Lower leg skin (tissue), 4 donors: Measurements from ENCODE around the gene KCTD10. TPM values are rescaled to one million over a fixed set of nuclear protein-coding genes. Genes with fewer than 3 reads are reported as not detected.

ENCODE experiments used
- DNase-seq, 2 donors: peaks; one replicate each; pipeline ENCODE4 v3.0.0-alpha.2; 2019; ENCODE audit warnings: low spot score in 2 of 2
- H3K4me3 ChIP-seq: fragments of 200-600 bp; sonication (generic); 2 replicates; pipeline ENCODE4 v1.5.1; 2017; ENCODE audit warnings: mild to moderate bottlenecking, low read depth; ENCODE audit not compliant: poor library complexity, severe bottlenecking
- POLR2A ChIP-seq, 2 donors: fragments of 450-650 bp; IDR thresholded peaks; one replicate each; pipeline ENCODE4 v1.6.1; 2016 to 2017; ENCODE audit warnings: antibody characterized with exemption in 2 of 2, mild to moderate bottlenecking in 1 of 2, moderate library complexity in 1 of 2
- WGBS, 2 donors: methylation state at CpG; one replicate each; pipeline ENCODE4 v1.1.5; 2018; 5-methylcytosine and 5-hydroxymethylcytosine counted together
- intact Hi-C: fragments of 100-400 bp; cut with DNase I; formaldehyde crosslinking; loops from one replicate; pipeline ENCODE4 v1.15.0; 2023; ENCODE audit warnings: low total_unique reads
- total RNA-seq, 4 donors: library from RNA; depleted of rRNA; stranded (reverse); fragments of >200 nt; gene quantifications; one replicate each; pipeline ENCODE4 v1.1.0, GENCODE V29; 2016
- TF ChIP-seq, protein P1 (sequence below), 3 donors: fragments of 450-650 bp; IDR thresholded peaks; one replicate each; pipeline ENCODE4 v1.5.1; 2016; ENCODE audit warnings: antibody characterized with exemption in 3 of 3, mild to moderate bottlenecking in 3 of 3, moderate library complexity in 2 of 3

KCTD10 gene
- total RNA-seq, 4 donors from 2014 or later = 22.3 to 60.1 (median 44.1) TPM

DNA sequence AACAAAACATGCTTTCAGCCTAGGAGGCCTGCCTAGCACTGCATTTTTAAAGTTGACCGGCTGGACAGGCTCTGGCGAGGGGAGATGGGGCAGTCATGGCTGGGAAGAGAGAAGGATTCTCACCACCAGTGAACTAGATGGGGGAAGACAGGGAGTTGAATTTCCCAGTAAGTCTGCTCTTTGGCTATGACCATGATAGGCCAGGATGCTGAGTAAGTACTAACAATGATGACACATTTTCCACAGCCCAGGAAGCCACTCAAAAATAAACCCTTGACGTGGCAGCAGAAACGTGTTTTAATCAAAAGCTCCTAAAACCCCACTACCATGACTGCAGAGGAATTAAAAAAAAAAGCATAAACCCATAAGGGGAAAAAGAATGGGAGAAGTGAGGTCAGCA lies 19.0 kb downstream of the KCTD10 start:
- no peak for DNase-seq
- no peak overlapping the region for H3K4me3 ChIP-seq
- intact Hi-C loops = no loop called here
- 68 to 81% methylated on average over 4 of the region's 4 CpGs for WGBS, 2 donors
- TF ChIP-seq, protein P1, sequence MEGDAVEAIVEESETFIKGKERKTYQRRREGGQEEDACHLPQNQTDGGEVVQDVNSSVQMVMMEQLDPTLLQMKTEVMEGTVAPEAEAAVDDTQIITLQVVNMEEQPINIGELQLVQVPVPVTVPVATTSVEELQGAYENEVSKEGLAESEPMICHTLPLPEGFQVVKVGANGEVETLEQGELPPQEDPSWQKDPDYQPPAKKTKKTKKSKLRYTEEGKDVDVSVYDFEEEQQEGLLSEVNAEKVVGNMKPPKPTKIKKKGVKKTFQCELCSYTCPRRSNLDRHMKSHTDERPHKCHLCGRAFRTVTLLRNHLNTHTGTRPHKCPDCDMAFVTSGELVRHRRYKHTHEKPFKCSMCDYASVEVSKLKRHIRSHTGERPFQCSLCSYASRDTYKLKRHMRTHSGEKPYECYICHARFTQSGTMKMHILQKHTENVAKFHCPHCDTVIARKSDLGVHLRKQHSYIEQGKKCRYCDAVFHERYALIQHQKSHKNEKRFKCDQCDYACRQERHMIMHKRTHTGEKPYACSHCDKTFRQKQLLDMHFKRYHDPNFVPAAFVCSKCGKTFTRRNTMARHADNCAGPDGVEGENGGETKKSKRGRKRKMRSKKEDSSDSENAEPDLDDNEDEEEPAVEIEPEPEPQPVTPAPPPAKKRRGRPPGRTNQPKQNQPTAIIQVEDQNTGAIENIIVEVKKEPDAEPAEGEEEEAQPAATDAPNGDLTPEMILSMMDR (IDR thresholded peaks at IDR 0.05) = no peak
- no peak for TF ChIP-seq POLR2A (IDR thresholded peaks at IDR 0.05)

- TF ChIP-seq, protein P1 (IDR thresholded peaks at IDR 0.05) = no peak
- TF ChIP-seq POLR2A (IDR thresholded peaks at IDR 0.05) = no peak
- DNase-seq = no peak
- intact Hi-C loops = no loop called here
These were observed 21.4 kb downstream of the KCTD10 start for GRCh38 chr12:109455706-109456105.

DNA sequence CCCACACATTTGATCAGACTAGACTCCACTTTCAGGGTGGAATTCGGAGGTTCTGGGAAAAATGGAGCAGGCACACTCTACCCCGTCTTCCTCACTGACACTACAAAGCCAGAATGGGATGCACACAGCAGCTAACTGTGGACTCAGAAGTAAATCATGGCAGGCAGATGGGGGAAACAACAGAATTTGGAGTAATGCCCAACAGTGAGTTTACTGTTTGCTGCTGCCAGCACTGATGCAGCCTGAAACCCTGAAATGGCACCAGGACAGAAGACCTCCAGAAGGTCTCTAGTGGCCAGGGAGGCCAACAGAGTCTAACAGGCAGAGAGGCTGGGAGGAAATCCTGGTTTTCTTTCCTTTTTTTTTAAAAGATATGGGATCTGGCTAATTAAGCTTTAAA lies 24.6 kb downstream of the KCTD10 start:
- intact Hi-C loops = no loop called here
- H3K4me3 ChIP-seq = no peak overlapping the region
- 58 to 79% methylated on average over 2 of the region's 2 CpGs for WGBS, 2 donors
- no peak for TF ChIP-seq POLR2A (IDR thresholded peaks at IDR 0.05)
- TF ChIP-seq, protein P1 (IDR thresholded peaks at IDR 0.05) = no peak
- no peak for DNase-seq

More at GRCh38 chr12:109455706-109456105, 21.4 kb downstream of the KCTD10 start:
- WGBS, 2 donors = 96 to 100% methylated on average over 1 of the region's 1 CpG
- no peak overlapping the region for H3K4me3 ChIP-seq

GRCh38 chr12:109451400-109451799 lies 25.7 kb downstream of the KCTD10 start:
- 90 to 94% methylated on average over 23 of the region's 23 CpGs for WGBS, 2 donors
- intact Hi-C loops = no loop called here
- no peak overlapping the region for H3K4me3 ChIP-seq
- no peak for TF ChIP-seq POLR2A (IDR thresholded peaks at IDR 0.05)
- TF ChIP-seq, protein P1 (IDR thresholded peaks at IDR 0.05) = no peak
- no peak for DNase-seq

- 72 to 90% methylated on average over 4 of the region's 4 CpGs for WGBS, 2 donors
- H3K4me3 ChIP-seq = no peak overlapping the region
- TF ChIP-seq POLR2A (IDR thresholded peaks at IDR 0.05) = no peak
- no peak for DNase-seq
- intact Hi-C loops = no loop called here
These were observed 26.1 kb downstream of the KCTD10 start for GRCh38 chr12:109450980-109451379.

- 81 to 82% methylated on average over 16 of the region's 16 CpGs for WGBS, 2 donors
- DNase-seq = no peak
- TF ChIP-seq, protein P1 (IDR thresholded peaks at IDR 0.05) = no peak
- no peak for TF ChIP-seq POLR2A (IDR thresholded peaks at IDR 0.05)
- intact Hi-C loops = no loop called here
- no peak overlapping the region for H3K4me3 ChIP-seq
These were observed 27.1 kb downstream of the KCTD10 start for GRCh38 chr12:109449845-109450532.
